ENCODE measurements around the gene CEP290.

- TF ChIP-seq, protein P1, sequence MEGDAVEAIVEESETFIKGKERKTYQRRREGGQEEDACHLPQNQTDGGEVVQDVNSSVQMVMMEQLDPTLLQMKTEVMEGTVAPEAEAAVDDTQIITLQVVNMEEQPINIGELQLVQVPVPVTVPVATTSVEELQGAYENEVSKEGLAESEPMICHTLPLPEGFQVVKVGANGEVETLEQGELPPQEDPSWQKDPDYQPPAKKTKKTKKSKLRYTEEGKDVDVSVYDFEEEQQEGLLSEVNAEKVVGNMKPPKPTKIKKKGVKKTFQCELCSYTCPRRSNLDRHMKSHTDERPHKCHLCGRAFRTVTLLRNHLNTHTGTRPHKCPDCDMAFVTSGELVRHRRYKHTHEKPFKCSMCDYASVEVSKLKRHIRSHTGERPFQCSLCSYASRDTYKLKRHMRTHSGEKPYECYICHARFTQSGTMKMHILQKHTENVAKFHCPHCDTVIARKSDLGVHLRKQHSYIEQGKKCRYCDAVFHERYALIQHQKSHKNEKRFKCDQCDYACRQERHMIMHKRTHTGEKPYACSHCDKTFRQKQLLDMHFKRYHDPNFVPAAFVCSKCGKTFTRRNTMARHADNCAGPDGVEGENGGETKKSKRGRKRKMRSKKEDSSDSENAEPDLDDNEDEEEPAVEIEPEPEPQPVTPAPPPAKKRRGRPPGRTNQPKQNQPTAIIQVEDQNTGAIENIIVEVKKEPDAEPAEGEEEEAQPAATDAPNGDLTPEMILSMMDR (IDR thresholded peaks at IDR 0.05; ENCODE audit: insufficient read depth, low read length, poor library complexity, severe bottlenecking): no peak
- no peak for TF ChIP-seq EZH2phosphoT487 (conservative IDR thresholded peaks at IDR 0.05; ENCODE audit: low read length)
Measured at GRCh38 chr12:88187571-88187970, 45.7 kb upstream of the CEP290 start.
